GM21381 (cell line): ENCODE data around the gene AP3D1.

Experiments
- ATAC-seq: cut with Tn5 transposase; IDR thresholded peaks from one replicate; pipeline ENCODE4 v1.9.1; 2021; ENCODE audit warnings: mild to moderate bottlenecking, moderate library complexity; ENCODE audit not compliant: unreplicated experiment

AP3D1 gene

GRCh38 chr19:2113439-2114211, 37.7 kb downstream of the AP3D1 start:
- ATAC-seq = no peak

- ATAC-seq = no peak
Measured at GRCh38 chr19:2112516-2113320, 38.6 kb downstream of the AP3D1 start.

GRCh38 chr19:2111886-2112285, 39.5 kb downstream of the AP3D1 start:
- no peak for ATAC-seq

- no peak for ATAC-seq
Measured at GRCh38 chr19:2111425-2111824, 39.9 kb downstream of the AP3D1 start.

GRCh38 chr19:2110822-2111221, 40.5 kb downstream of the AP3D1 start:
- no peak for ATAC-seq

- ATAC-seq = no peak
Measured at GRCh38 chr19:2109046-2109864, 42.1 kb downstream of the AP3D1 start.

GRCh38 chr19:2108251-2109016, 42.9 kb downstream of the AP3D1 start:
- ATAC-seq = no peak

GRCh38 chr19:2103045-2103707, 48.2 kb downstream of the AP3D1 start:
- ATAC-seq = no peak

GRCh38 chr19:2101417-2102335, 49.7 kb downstream of the AP3D1 start:
- ATAC-seq = no peak

- ATAC-seq = no peak
Measured at GRCh38 chr19:2100719-2101061, 50.7 kb downstream of the AP3D1 start.

GRCh38 chr19:2099937-2100718, 51.2 kb downstream of the AP3D1 start:
- no peak for ATAC-seq

- ATAC-seq = no peak
Measured at GRCh38 chr19:2099054-2099501, 52.3 kb downstream of the AP3D1 start.

- ATAC-seq = no peak
Measured at GRCh38 chr19:2097886-2098327, 53.5 kb downstream of the AP3D1 start.

GRCh38 chr19:2097203-2097885, 54.0 kb downstream of the AP3D1 start:
- peak; percentile 4 for ATAC-seq

GRCh38 chr19:2096480-2097202, 54.7 kb downstream of the AP3D1 start, which contains the start of gene IZUMO4:
Gene IZUMO4, plus strand, starts transcription at chr19:2096915. Its CDS starts 31 bp downstream, at chr19:2096946.
- ATAC-seq = peak; percentile 62

GRCh38 chr19:2096034-2096479, 55.3 kb downstream of the AP3D1 start, which contains the start of gene MOB3A:
Gene MOB3A, minus strand, starts transcription at chr19:2096326. Its CDS starts 17,766 bp downstream, at chr19:2078560.
- peak; percentile 34 for ATAC-seq
